ENCODE data around the gene RABGAP1L. TPM values are rescaled to one million over a fixed set of nuclear protein-coding genes. Genes with fewer than 3 reads are reported as not detected.
"Not testable (repeated sequence)": the region's sequence is repeated elsewhere in the genome, so short reads cannot be mapped to it uniquely, and the experiment has no call there.

The RABGAP1L gene
- 28.8 and 31.5 TPM in 2 replicates for total RNA-seq

GRCh38 chr1:174159252-174160108 lies at the start of gene RABGAP1L:
TSS of gene RABGAP1L (plus strand) at chr1:174159520.
- H3K9me3 Mint-ChIP-seq: no peaks in the 10 kb centered on the region
- H3K4me3 Mint-ChIP-seq (ENCODE audit: low read depth): peak within 1 kb of the TSS; percentile 99
- intact Hi-C loops (cut with micrococcal nuclease): loop anchor here (1.0 to 10.0 kb wide), 12 partner anchors 45 to 1977 kb away; partner anchors contain the start of genes CACYBP, CENPL, DARS2 and KIAA0040
- peaks cover 53% of the 10 kb centered on the region for H3K4me1 Mint-ChIP-seq (ENCODE audit: low read depth)
- no peaks in the 10 kb centered on the region for H3K27me3 Mint-ChIP-seq (ENCODE audit: low read depth)
- H3K36me3 Mint-ChIP-seq (ENCODE audit: low read depth): peaks cover 11% of the 10 kb centered on the region
- H3K27ac Mint-ChIP-seq: peak within 1 kb of the TSS; percentile 96
- peak; percentile 91 for DNase-seq (ENCODE audit: low spot score)

DNA sequence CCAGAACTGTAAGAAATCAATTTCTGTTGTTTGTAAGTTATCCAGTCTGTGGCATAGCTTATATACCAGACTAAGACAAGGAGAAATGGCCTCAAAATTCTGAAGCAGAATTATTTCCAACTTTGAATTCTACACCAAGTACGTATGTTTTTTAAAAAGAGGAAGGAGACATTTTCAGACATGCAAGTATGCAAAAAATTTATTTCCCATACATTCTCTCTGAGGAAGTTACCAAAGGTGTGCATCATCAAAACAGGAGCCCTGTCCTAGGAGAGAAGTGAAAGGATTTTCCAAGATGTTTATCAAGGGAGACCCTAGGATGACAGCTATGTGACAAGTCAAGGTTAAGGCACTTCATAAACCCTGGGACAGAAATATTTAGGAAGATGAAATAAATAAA lies 49.3 kb upstream of the RABGAP1L start:
- H3K36me3 Mint-ChIP-seq (ENCODE audit: low read depth): no peaks in the 10 kb centered on the region
- peaks cover 12% of the 10 kb centered on the region for H3K27me3 Mint-ChIP-seq (ENCODE audit: low read depth)
- H3K27ac Mint-ChIP-seq: no peak overlapping the region
- intact Hi-C loops (cut with micrococcal nuclease): no loop called here
- DNase-seq (ENCODE audit: low spot score): no peak
- no peak overlapping the region for H3K4me3 Mint-ChIP-seq (ENCODE audit: low read depth)
- no peaks in the 10 kb centered on the region for H3K9me3 Mint-ChIP-seq
- H3K4me1 Mint-ChIP-seq (ENCODE audit: low read depth): no peaks in the 10 kb centered on the region

DNA sequence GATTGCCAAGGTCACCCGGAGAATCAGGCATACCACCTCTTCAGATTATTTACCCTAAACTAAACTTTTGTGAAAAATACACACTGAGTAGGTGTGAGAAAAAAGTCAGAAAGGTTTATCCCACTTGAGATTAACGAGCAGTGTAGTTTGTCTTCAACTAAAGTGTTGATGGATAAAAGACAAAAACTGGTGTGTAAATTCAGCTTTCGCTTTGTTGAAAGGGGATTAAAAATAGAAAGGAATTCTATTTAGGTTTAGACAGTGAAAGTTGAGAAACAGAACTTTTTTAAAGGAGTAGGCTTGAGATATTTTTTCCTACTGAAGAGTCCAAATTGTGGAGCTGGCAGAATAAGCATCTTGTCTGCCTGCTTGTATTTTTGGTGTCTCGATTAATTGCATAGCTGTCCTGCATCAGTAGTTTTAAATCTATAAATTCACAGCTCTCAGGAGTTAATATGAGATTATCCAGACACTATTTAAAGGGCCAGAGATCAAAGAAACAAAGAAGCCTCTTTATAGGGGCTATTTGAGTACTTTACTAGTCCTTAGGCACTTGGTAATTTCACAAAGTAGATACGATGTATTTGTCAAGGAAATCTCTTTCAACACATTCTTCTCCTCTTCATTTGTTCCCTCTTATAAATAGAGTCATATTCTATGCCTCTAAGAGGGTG lies 46.7 kb upstream of the RABGAP1L start:
- H3K36me3 Mint-ChIP-seq (ENCODE audit: low read depth): no peaks in the 10 kb centered on the region
- peaks cover 12% of the 10 kb centered on the region for H3K27me3 Mint-ChIP-seq (ENCODE audit: low read depth)
- no peaks in the 10 kb centered on the region for H3K9me3 Mint-ChIP-seq
- intact Hi-C loops (cut with micrococcal nuclease): no loop called here
- H3K27ac Mint-ChIP-seq: no peak overlapping the region
- no peak overlapping the region for H3K4me3 Mint-ChIP-seq (ENCODE audit: low read depth)
- H3K4me1 Mint-ChIP-seq (ENCODE audit: low read depth): no peaks in the 10 kb centered on the region
- DNase-seq (ENCODE audit: low spot score): no peak

DNA sequence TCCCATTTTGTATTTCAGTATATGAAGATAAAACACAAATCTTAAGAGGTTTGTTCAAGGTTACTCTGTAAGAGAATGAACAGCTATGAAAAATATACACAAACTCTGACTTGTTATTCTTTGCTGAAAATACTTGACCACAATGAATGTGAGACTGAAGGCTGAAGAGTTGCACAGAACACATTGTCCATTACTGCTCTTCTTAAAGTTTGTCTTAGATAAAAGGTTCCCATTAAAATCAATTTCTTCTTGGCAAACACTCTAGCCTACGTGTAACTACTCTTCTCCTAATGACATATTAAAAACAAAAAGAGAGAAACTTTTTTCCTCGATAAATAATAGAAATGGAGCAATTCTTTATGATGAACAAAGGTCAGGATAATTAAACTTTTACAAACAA lies 45.2 kb upstream of the RABGAP1L start:
- H3K36me3 Mint-ChIP-seq (ENCODE audit: low read depth): no peaks in the 10 kb centered on the region
- no peaks in the 10 kb centered on the region for H3K4me1 Mint-ChIP-seq (ENCODE audit: low read depth)
- H3K27ac Mint-ChIP-seq: no peak overlapping the region
- intact Hi-C loops (cut with micrococcal nuclease): no loop called here
- peaks cover 12% of the 10 kb centered on the region for H3K27me3 Mint-ChIP-seq (ENCODE audit: low read depth)
- no peak for DNase-seq (ENCODE audit: low spot score)
- no peak overlapping the region for H3K4me3 Mint-ChIP-seq (ENCODE audit: low read depth)
- no peaks in the 10 kb centered on the region for H3K9me3 Mint-ChIP-seq

GRCh38 chr1:174114788-174115448 lies 44.4 kb upstream of the RABGAP1L start:
- Mint-ChIP-seq H3K4me1 (ENCODE audit: low read depth) (no peaks in the 10 kb centered on the region), H3K4me3 (ENCODE audit: low read depth) (no peak overlapping the region), H3K27me3 (ENCODE audit: low read depth) (peaks cover 15% of the 10 kb centered on the region), H3K9me3 (no peaks in the 10 kb centered on the region), H3K36me3 (ENCODE audit: low read depth) (no peaks in the 10 kb centered on the region), H3K27ac (no peak overlapping the region)
- intact Hi-C loops (cut with micrococcal nuclease): no loop called here
- no peak for DNase-seq (ENCODE audit: low spot score)

DNA sequence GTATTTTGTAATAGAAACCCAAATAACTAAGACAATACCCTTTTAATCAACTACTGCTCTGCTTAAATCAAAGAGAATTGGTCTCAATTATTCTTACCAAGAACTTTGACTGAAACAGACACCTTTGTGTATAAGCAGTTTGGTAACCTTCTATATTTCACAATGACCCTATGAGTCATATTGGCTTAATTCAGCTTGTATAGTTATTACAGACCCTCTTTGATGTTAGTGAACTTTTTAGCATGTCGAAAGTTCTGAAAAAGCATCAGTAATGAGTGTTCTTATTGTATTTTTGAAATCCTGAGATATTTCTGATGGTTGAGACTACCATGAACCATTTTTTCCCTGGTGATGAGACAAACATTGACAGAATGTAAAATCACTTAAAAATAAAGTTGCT lies 43.3 kb upstream of the RABGAP1L start:
- Mint-ChIP-seq H3K4me3 (ENCODE audit: low read depth) (no peak overlapping the region), H3K27ac (no peak overlapping the region), H3K4me1 (ENCODE audit: low read depth) (no peaks in the 10 kb centered on the region), H3K36me3 (ENCODE audit: low read depth) (no peaks in the 10 kb centered on the region), H3K9me3 (no peaks in the 10 kb centered on the region), H3K27me3 (ENCODE audit: low read depth) (peaks cover 13% of the 10 kb centered on the region)
- no peak for DNase-seq (ENCODE audit: low spot score)
- intact Hi-C loops (cut with micrococcal nuclease): no loop called here

- Mint-ChIP-seq H3K27me3 (ENCODE audit: low read depth) (peaks cover 7% of the 10 kb centered on the region), H3K4me1 (ENCODE audit: low read depth) (no peaks in the 10 kb centered on the region), H3K27ac (no peak overlapping the region), H3K36me3 (ENCODE audit: low read depth) (no peaks in the 10 kb centered on the region), H3K4me3 (ENCODE audit: low read depth) (no peak overlapping the region), H3K9me3 (peaks cover 1% of the 10 kb centered on the region)
- no peak for DNase-seq (ENCODE audit: low spot score)
- intact Hi-C loops (cut with micrococcal nuclease): no loop called here
Observed at GRCh38 chr1:174118751-174119150, 40.6 kb upstream of the RABGAP1L start.

- H3K27me3 Mint-ChIP-seq (ENCODE audit: low read depth); H3K4me3 Mint-ChIP-seq (ENCODE audit: low read depth); H3K4me1 Mint-ChIP-seq (ENCODE audit: low read depth); H3K36me3 Mint-ChIP-seq (ENCODE audit: low read depth); H3K9me3 Mint-ChIP-seq; DNase-seq (ENCODE audit: low spot score); H3K27ac Mint-ChIP-seq; intact Hi-C loops (cut with micrococcal nuclease): not testable (repeated sequence)
Observed at GRCh38 chr1:174122318-174122717, 37.0 kb upstream of the RABGAP1L start.

DNA sequence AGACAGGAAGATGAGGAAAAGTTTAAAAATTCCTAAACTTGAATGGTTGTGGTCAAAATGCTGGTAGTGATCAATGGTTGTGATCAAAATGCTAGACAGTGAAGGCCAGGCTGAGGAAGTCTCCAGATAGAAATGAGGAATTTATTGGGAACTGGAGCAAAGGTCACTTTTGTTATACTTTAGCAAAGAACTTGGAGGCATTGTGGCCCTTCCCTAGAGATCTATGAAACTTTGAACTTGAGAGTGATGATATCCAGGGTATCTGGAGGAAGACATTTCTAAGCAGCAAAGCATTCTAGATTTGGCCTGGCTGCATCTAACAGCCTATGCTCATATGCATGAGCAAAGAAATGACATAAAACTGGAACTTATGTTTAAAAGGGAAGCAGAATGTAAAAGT lies 35.5 kb upstream of the RABGAP1L start:
- H3K9me3 Mint-ChIP-seq: peaks cover 6% of the 10 kb centered on the region
- no peaks in the 10 kb centered on the region for H3K4me1 Mint-ChIP-seq (ENCODE audit: low read depth)
- no peaks in the 10 kb centered on the region for H3K36me3 Mint-ChIP-seq (ENCODE audit: low read depth)
- intact Hi-C loops (cut with micrococcal nuclease): no loop called here
- H3K27ac Mint-ChIP-seq: no peak overlapping the region
- no peak for DNase-seq (ENCODE audit: low spot score)
- no peak overlapping the region for H3K4me3 Mint-ChIP-seq (ENCODE audit: low read depth)
- peaks cover 12% of the 10 kb centered on the region for H3K27me3 Mint-ChIP-seq (ENCODE audit: low read depth)

- not testable (repeated sequence) for H3K27ac Mint-ChIP-seq; H3K4me1 Mint-ChIP-seq (ENCODE audit: low read depth); H3K9me3 Mint-ChIP-seq
Observed at GRCh38 chr1:174127176-174127575, 32.1 kb upstream of the RABGAP1L start.

GRCh38 chr1:174131032-174131638 lies 28.2 kb upstream of the RABGAP1L start:
- no peaks in the 10 kb centered on the region for H3K9me3 Mint-ChIP-seq

More at GRCh38 chr1:174127176-174127575, 32.1 kb upstream of the RABGAP1L start:
- peaks cover 12% of the 10 kb centered on the region for H3K27me3 Mint-ChIP-seq (ENCODE audit: low read depth)
- H3K4me3 Mint-ChIP-seq (ENCODE audit: low read depth); DNase-seq (ENCODE audit: low spot score); H3K36me3 Mint-ChIP-seq (ENCODE audit: low read depth); intact Hi-C loops (cut with micrococcal nuclease): not testable (repeated sequence)

DNA sequence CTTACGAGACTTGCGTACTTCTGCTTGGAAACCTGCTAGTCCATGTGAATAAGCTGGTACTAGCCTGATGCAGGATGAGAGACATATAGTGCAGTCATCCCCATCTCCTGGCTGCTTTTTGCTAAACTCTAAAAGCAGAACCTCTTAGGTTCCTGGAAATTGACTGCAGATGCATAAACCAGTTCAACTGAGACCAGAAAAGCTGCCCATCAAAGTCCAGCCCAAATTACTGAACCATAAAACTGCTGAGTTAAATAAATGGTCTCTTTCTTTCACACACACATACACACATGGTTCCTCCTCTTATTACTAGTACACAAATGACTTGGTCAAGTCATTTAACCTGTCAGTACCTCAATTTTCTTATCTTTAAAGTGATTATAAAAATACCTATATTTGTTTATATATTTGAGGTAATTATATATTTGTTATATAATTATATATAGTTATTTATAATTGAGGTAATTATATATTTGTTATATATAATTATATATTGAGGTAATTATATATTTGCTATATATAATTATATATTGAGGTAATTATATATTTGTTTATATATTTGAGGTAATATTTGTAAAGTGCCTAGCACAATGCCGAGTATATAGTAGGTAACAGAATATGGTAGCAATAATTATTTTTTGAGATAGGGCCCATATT lies 25.2 kb upstream of the RABGAP1L start:
- peaks cover 3% of the 10 kb centered on the region for H3K27me3 Mint-ChIP-seq (ENCODE audit: low read depth)
- no peaks in the 10 kb centered on the region for H3K36me3 Mint-ChIP-seq (ENCODE audit: low read depth)
- intact Hi-C loops (cut with micrococcal nuclease): no loop called here
- no peaks in the 10 kb centered on the region for H3K4me1 Mint-ChIP-seq (ENCODE audit: low read depth)
- no peak overlapping the region for H3K27ac Mint-ChIP-seq
- no peak overlapping the region for H3K4me3 Mint-ChIP-seq (ENCODE audit: low read depth)
- no peak for DNase-seq (ENCODE audit: low spot score)
- H3K9me3 Mint-ChIP-seq: no peaks in the 10 kb centered on the region

More at GRCh38 chr1:174131032-174131638, 28.2 kb upstream of the RABGAP1L start:
- Mint-ChIP-seq H3K27ac (no peak overlapping the region), H3K4me3 (ENCODE audit: low read depth) (no peak overlapping the region), H3K27me3 (ENCODE audit: low read depth) (peaks cover 12% of the 10 kb centered on the region), H3K36me3 (ENCODE audit: low read depth) (no peaks in the 10 kb centered on the region), H3K4me1 (ENCODE audit: low read depth) (no peaks in the 10 kb centered on the region)
- no peak for DNase-seq (ENCODE audit: low spot score)
- intact Hi-C loops (cut with micrococcal nuclease): no loop called here

All from activated T-helper 2 cell treated with anti-CD3 and anti-CD28 coated beads, Interferon-gamma antibody, Interleukin-2, Interleukin-4, amounts not matched to agents 10 μg/mL and 5 μg/mL and 100 μg/mL, durations not matched to agents 14 hours and 24 hours and 36 hours (primary cell).